GM12878 (cell line): Measurements from ENCODE around the gene TNIP2. TPM values are rescaled to one million over a fixed set of nuclear protein-coding genes. Genes with fewer than 3 reads are reported as not detected.
"Not testable (repeated sequence)": the region's sequence is repeated elsewhere in the genome, so short reads cannot be mapped to it uniquely, and the experiment has no call there.

Source experiments
- ATAC-seq: fragments of 200-7000 bp; cut with Tn5 transposase; 3 replicates; pipeline ENCODE4 v1.9.1; 2020; ENCODE audit warnings: mild to moderate bottlenecking, moderate library complexity
- BruUV-seq: library from RNA; stranded (reverse); fragments of 400-500 nt; replicated peaks from 2 replicates; lab custom pipeline; 2021; lab: Mats Ljungman, UMichigan
- CTCF ChIA-PET: fragments of 300-600 bp; sonication (Branson Sonifier 250); formaldehyde crosslinking; extraction: SDS; loops from one replicate; lab custom pipeline; 2021; ENCODE audit warnings: inconsistent platforms; lab: Yijun Ruan, JAX
- POLR2A ChIA-PET: fragments of 350-600 bp; formaldehyde crosslinking; extraction: SDS; loops from one replicate; lab custom pipeline; 2021; ENCODE audit warnings: inconsistent platforms; lab: Charles Lee
- RAD21 ChIA-PET: fragments of 300-600 bp; sonication (Branson Sonifier 250); formaldehyde crosslinking; loops from one replicate; lab custom pipeline; 2023; ENCODE audit warnings: antibody characterized with exemption; ENCODE audit not compliant: unreplicated experiment; lab: Charles Lee
- SMC1A ChIA-PET: fragments of 300-600 bp; sonication (Branson Sonifier 250); formaldehyde crosslinking; loops from one replicate; lab custom pipeline; 2023; ENCODE audit not compliant: unreplicated experiment, uncharacterized antibody; lab: Charles Lee
- DNase-seq: peaks from one replicate; pipeline ENCODE4 v3.0.0-alpha.2; 2011; ENCODE audit warnings: low read depth, low spot score
- FAIRE-seq: peaks from 3 replicates; lab custom pipeline; 2011; peaks lifted over from hg19 to GRCh38; lab: Jason Lieb, UNC
- H2AFZ ChIP-seq: 2 replicates; pipeline ENCODE4 v1.6.0; 2011; ENCODE audit warnings: low read depth, low read length, control low read depth; ENCODE audit not compliant: control insufficient read depth
- H3K27ac ChIP-seq: 2 replicates; pipeline ENCODE4 v1.5.1; 2011; ENCODE audit warnings: control low read depth; ENCODE audit not compliant: control insufficient read depth, insufficient read depth
- H3K27me3 ChIP-seq, 2 experiments: replicated peaks in 1 of 2; 2 replicates each; pipeline versions ENCODE4 v1.6.0 to v1.6.1; 2011; ENCODE audit warnings: low read length in 1 of 2; ENCODE audit not compliant: control insufficient read depth in 2 of 2, insufficient read depth in 2 of 2
- H3K36me3 ChIP-seq, 2 experiments: 2 replicates each; pipeline ENCODE4 v1.5.1; 2011; ENCODE audit warnings: low read length in 1 of 2; ENCODE audit not compliant: control insufficient read depth in 2 of 2, insufficient read depth in 2 of 2
- H3K4me1 ChIP-seq: 2 replicates; pipeline ENCODE4 v1.6.1; 2011; ENCODE audit warnings: mild to moderate bottlenecking, low read length, moderate library complexity, mixed read lengths; ENCODE audit not compliant: control insufficient read depth, insufficient read depth
- H3K4me2 ChIP-seq: 2 replicates; pipeline ENCODE4 v1.6.0; 2011; ENCODE audit warnings: control low read depth; ENCODE audit not compliant: control insufficient read depth, insufficient read depth
- H3K4me3 ChIP-seq: fragments of 200-600 bp; sonication (generic); 2 replicates; pipeline ENCODE4 v1.5.1; 2016
- H3K79me2 ChIP-seq: 2 replicates; pipeline ENCODE4 v1.6.0; 2011; ENCODE audit warnings: low read length; ENCODE audit not compliant: control insufficient read depth, insufficient read depth
- H3K9ac ChIP-seq: 2 replicates; pipeline ENCODE4 v1.8.0; 2011; ENCODE audit warnings: low read length, control low read depth, mixed read lengths; ENCODE audit not compliant: control insufficient read depth, insufficient read depth
- H3K9me3 ChIP-seq: replicated peaks from 3 replicates; pipeline ENCODE4 v1.5.1; 2011; ENCODE audit warnings: mild to moderate bottlenecking, low read length; ENCODE audit not compliant: control insufficient read depth, insufficient read depth
- H4K20me1 ChIP-seq: 2 replicates; pipeline ENCODE4 v1.6.0; 2011; ENCODE audit not compliant: control insufficient read depth, insufficient read depth
- IKZF2 ChIP-seq, 2 experiments: fragments of 450-650 bp; IDR thresholded peaks; 2 replicates each; pipeline ENCODE4 v1.6.1; 2017; ENCODE audit warnings: mild to moderate bottlenecking in 2 of 2, moderate library complexity in 2 of 2
- MLLT1 ChIP-seq: fragments of 450-650 bp; IDR thresholded peaks from 2 replicates; pipeline ENCODE4 v1.6.1; 2016; ENCODE audit warnings: mild to moderate bottlenecking
- NFYB ChIP-seq: IDR thresholded peaks from 2 replicates; pipeline ENCODE4 v1.6.1; 2011; ENCODE audit warnings: low read depth, mild to moderate bottlenecking, low read length, improper control_type of control experiment, moderate library complexity; ENCODE audit not compliant: insufficient read depth
- RFX5 ChIP-seq: IDR thresholded peaks from 2 replicates; pipeline ENCODE4 v1.6.1; 2011; ENCODE audit warnings: low read depth, low read length, improper control_type of control experiment
- WGBS: methylation state at CpG from one replicate; pipeline ENCODE4 v1.1.6; 2016; ENCODE audit warnings: low lambda C conversion rate; ENCODE audit not compliant: insufficient replicate concordance, insufficient coverage; ENCODE audit errors: missing lambda C conversion rate; 5-methylcytosine and 5-hydroxymethylcytosine counted together
- in situ Hi-C: fragments of 300-500 bp; cut with MboI; formaldehyde crosslinking; loops from 9 replicates; pipeline ENCODE4 v1.14.3; 2018; ENCODE audit warnings: mixed read lengths
- intact Hi-C: fragments of 100-400 bp; cut with micrococcal nuclease; formaldehyde crosslinking; loops from one replicate; pipeline ENCODE4 v1.14.2; 2022; ENCODE audit not compliant: unreplicated experiment
- polyA plus RNA-seq, 11 experiments: library from polyadenylated mRNA; depleted of rRNA in 4 of 11; unstranded in 6 of 11; stranded (reverse) in 5 of 11; fragments of >200 nt; fragmentation: Nextera tagmentation in 4 of 11; fragmentation: Illumina TruSeq in 1 of 11; extraction: Ambion mirVana in 4 of 11; extraction: Trizol in 1 of 11; gene quantifications; 1 replicate in 1 of 11; 2 replicates in 10 of 11; pipeline versions ENCODE4 v1.2.1 to v1.2.3, GENCODE V29; 2011 to 2016; ENCODE audit warnings: inconsistent platforms in 2 of 11, missing spikeins in 2 of 11, low read depth in 1 of 11
- total RNA-seq, 4 experiments: library from RNA; depleted of rRNA in 3 of 4; stranded (reverse); fragments of >200 nt in 3 of 4; fragmentation: Illumina TruSeq in 1 of 4; extraction: Trizol in 1 of 4; gene quantifications; 2 replicates each; pipeline versions ENCODE4 v1.2.1 to v1.2.3, GENCODE V29; 2013 to 2021

Gene TNIP2
- total and polyA plus RNA-seq, 10 of the 15 experiments (the other 5 are each of a cell fraction or from before 2014, with no cell fraction given) = 1.4 to 64.9 (median 45.5) TPM

DNA sequence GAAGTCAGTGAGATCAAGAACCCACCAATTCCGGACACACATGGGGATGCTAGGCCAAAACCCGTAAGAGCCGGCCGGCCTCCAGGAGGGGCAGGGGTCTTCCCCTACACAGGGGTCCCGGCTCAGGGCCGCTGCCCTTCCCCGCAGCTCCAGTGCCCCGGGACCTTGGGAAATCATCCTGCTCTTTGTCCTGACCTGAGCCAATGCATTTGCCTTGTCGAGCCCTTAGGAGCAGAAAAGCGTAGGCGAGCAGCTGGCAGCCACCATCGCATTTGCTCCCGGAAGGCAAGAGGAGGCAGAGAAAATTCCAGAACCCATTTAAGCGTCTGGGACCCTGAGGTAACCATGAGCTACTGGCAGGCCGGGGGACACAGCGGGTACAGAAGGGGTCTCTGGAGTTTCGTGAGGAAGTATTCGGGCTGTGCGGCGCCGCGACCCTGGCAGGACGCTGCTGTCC lies 7.4 kb upstream of the TNIP2 start:
- ChIA-PET RAD21 (interaction anchor here (0.6 to 3.8 kb wide), 13 partner anchors 11 to 276 kb away, joined by 3 to 21 read pairs (median 5); partner anchors contain the start of genes GRK4 and NOP14), POLR2A (interaction anchor here (0.9 to 1.0 kb wide), 2 partner anchors 18 to 22 kb away, joined by 3 to 5 read pairs; no protein-coding TSS in a partner anchor), CTCF (interaction anchor here (0.6 to 3.5 kb wide), 19 partner anchors 13 to 215 kb away, joined by 3 to 22 read pairs (median 4); no protein-coding TSS in a partner anchor), SMC1A (interaction anchor here (0.6 to 2.8 kb wide), 14 partner anchors 15 to 226 kb away, joined by 3 to 9 read pairs (median 4); partner anchors contain the start of genes GRK4 and NOP14)
- no TSS peak for BruUV-seq
- TF ChIP-seq IKZF2 (IDR thresholded peaks at IDR 0.05) (no peak), RFX5 (no peak)
- Histone ChIP-seq H4K20me1 (no peaks in the 10 kb centered on the region), H2AFZ (peak overlapping the region; percentile 80), H3K4me2 (peak overlapping the region; percentile 88), H3K36me3 (no peaks in the 10 kb centered on the region), H3K9me3 (no peaks in the 10 kb centered on the region), H3K9ac (no peak overlapping the region), H3K27me3 (no peaks in the 10 kb centered on the region), H3K79me2 (no peaks in the 10 kb centered on the region), H3K27ac (no peak overlapping the region), H3K4me3 (peak overlapping the region; percentile 64; the same call in 1 of the 2 replicates), H3K4me1 (peaks cover 11% of the 10 kb centered on the region)
- in situ Hi-C loops (loop anchor here (25.0 kb wide), 1 partner anchor 174 kb away; no protein-coding TSS in a partner anchor), intact Hi-C loops (loop anchor here (5.0 to 10.0 kb wide), 4 partner anchors 49 to 281 kb away; partner anchors contain the start of genes GRK4 and NOP14)
- WGBS = 65% methylated on average over 22 of the region's 23 CpGs
- no peak for ATAC-seq
- DNase-seq = no peak
- FAIRE-seq = no peak

DNA sequence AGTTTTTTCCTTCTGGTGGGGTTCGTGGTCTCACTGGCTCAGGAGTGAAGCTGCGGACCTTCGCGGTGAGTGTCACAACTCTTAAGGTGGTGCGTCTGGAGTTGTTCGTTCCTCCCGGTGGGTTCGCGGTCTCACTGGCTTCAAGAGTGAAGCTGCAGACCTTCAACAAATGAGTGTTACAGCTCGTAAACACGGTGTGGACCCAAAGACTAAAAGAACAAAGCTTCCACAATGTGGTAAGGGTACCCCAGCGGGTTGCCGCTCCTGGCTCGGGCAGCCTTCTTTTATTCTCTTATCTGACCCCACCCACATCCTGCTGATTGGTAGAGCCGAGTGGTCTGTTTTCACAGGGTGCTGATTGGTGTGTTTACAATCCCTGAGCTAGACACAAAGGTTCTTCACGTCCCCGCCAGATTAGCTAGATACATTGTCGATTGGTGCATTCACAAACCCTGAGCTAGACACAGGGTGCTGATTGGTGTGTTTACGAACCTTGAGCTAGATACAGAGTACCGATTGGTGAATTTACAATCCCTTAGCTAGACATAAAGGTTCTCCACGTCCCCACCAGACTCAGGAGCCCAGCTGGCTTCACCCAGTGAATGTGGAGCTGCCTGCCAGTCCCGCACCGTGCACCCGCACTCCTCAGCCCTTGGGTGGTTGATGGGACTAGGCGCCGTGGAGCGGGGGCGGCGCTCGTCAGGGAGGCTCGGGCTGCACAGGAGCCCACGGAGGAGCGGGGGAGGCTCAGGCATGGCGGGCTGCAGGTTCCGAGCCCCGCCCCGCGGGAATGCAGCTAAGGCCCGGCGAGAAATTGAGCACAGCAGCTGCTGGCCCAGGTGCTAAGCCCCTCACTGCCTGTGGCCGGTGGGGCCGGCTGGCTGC lies 6.6 kb upstream of the TNIP2 start:
- not testable (repeated sequence) for H3K27ac ChIP-seq, DNase-seq, H3K36me3 ChIP-seq, H3K79me2 ChIP-seq, H3K9me3 ChIP-seq, H3K4me2 ChIP-seq, H4K20me1 ChIP-seq, H2AFZ ChIP-seq, H3K27me3 ChIP-seq, BruUV-seq, ATAC-seq, H3K9ac ChIP-seq, H3K4me3 ChIP-seq
- ChIA-PET CTCF (interaction anchor here (0.6 to 3.5 kb wide), 18 partner anchors 8 to 216 kb away, joined by 3 to 22 read pairs (median 5); no protein-coding TSS in a partner anchor), SMC1A (interaction anchor here (0.8 to 2.8 kb wide), 16 partner anchors 15 to 225 kb away, joined by 3 to 9 read pairs (median 4); partner anchors contain the start of genes GRK4 and NOP14), POLR2A (interaction anchor here (0.9 to 1.0 kb wide), 2 partner anchors 23 to 173 kb away, joined by 3 to 5 read pairs; no protein-coding TSS in a partner anchor), RAD21 (interaction anchor here (0.5 to 3.8 kb wide), 18 partner anchors 11 to 277 kb away, joined by 3 to 21 read pairs (median 5); partner anchors contain the start of genes GRK4 and NOP14)
- intact Hi-C loops (loop anchor here (5.0 to 10.0 kb wide), 4 partner anchors 50 to 282 kb away; partner anchors contain the start of genes GRK4 and NOP14), in situ Hi-C loops (loop anchor here (25.0 kb wide), 1 partner anchor 175 kb away; no protein-coding TSS in a partner anchor)
- 91% methylated on average over 35 of the region's 42 CpGs for WGBS
- FAIRE-seq = peak; percentile 65
- TF ChIP-seq MLLT1 (0 out of 2 replicates have a peak, but pooled peaks have one; percentile 29), NFYB (peak; percentile 73)
- H3K4me1 ChIP-seq = peaks cover 11% of the 10 kb centered on the region
